ENCODE measurements around the gene SLC9A3.

DNA sequence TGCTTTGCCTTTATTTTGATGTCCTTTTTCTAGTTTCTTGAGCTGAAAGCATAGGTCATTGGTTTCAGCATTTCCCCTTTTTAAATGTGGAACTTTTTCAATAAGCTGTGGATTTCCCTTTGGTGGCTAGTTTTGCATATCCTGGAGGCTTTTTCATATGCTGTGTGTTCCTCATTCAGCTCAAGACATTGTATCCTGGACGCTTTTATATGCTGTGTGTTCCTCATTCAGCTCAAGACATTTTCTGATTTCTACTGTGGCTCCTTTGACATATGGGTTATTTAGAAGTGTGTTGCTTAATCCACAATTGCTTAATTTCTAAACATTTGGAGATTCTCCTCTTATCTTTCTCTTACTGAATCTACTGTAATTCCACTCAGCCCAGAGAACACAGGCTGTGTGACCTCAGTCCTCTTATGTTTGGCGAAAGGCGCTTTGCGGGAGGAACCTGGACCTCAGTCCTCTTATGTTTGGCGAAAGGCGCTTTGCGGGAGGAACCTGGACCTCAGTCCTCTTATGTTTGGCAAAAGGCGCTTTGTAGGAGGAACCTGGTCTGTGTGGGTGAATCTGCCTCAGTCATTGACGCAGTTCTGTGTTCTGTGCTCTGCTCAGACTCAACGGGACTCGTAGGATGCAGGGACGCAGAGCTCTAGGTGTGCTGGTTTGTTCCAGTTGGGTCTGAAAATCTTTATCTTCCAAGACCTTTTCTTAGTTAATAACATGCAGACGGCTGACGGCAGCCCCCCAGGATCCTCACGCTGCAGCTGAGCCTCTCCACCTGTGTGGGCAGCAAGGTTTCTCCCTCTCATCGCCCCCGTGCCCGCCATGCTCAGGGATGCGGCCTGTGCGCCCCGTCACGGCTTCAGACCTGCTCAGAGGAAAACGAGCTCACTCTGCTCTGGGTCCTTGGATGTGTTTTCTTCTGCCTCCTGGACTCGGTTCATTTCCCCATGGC is 6.0 kb upstream of the SLC9A3 start:
- no peak for TF ChIP-seq L3MBTL2 (conservative IDR thresholded peaks at IDR 0.05)
- no peak for TF ChIP-seq SUZ12 (IDR thresholded peaks at IDR 0.05)
- TF ChIP-seq BHLHE40 (IDR thresholded peaks at IDR 0.05; ENCODE audit: borderline replicate concordance), result no peak
